WI38 (cell line): ENCODE results near the gene CACNA1I.

Experiments
- H3K4me3 ChIP-seq: 2 replicates; pipeline ENCODE4 v1.5.1; 2011; ENCODE audit warnings: low read depth, mild to moderate bottlenecking, control low read depth, low read length
- CTCF ChIP-seq: IDR thresholded peaks from 2 replicates; pipeline ENCODE4 v1.5.1; 2012; ENCODE audit warnings: low read depth, mild to moderate bottlenecking, control low read depth, low read length

CACNA1I gene

GRCh38 chr22:39690881-39691605 lies 120.5 kb downstream of the CACNA1I start:
- no peak for TF ChIP-seq CTCF

DNA sequence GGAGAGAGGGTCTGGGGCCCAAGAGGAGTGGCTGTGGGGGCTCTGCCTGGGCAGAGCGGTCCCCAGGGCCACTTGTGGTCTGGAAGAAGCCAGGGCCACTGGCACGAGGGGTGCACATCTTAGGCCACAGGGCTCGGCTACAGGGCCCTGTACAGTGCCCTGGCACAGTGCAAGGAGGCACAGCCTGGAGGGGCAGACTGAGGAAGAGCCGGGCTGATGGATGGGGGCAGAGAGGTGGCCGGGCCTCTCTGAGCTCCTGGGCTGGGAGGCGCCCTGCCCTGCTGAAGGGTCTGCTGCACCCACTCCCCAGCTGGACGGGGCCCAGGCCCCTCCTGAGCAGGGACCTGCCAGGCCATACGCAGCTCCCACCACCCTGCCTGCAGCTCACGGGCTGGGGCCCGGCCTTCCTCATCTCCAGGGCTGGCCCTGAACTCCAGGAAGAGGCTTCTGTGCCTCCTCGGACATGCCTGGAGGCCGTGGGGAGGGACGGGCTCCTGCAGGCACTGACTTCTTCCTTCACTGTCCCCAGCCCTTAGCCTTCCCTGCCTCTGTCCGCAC lies 123.5 kb downstream of the CACNA1I start:
- no peak for TF ChIP-seq CTCF
- H3K4me3 ChIP-seq, result no peak overlapping the region

More at GRCh38 chr22:39690881-39691605, 120.5 kb downstream of the CACNA1I start:
- no peak overlapping the region for H3K4me3 ChIP-seq

DNA sequence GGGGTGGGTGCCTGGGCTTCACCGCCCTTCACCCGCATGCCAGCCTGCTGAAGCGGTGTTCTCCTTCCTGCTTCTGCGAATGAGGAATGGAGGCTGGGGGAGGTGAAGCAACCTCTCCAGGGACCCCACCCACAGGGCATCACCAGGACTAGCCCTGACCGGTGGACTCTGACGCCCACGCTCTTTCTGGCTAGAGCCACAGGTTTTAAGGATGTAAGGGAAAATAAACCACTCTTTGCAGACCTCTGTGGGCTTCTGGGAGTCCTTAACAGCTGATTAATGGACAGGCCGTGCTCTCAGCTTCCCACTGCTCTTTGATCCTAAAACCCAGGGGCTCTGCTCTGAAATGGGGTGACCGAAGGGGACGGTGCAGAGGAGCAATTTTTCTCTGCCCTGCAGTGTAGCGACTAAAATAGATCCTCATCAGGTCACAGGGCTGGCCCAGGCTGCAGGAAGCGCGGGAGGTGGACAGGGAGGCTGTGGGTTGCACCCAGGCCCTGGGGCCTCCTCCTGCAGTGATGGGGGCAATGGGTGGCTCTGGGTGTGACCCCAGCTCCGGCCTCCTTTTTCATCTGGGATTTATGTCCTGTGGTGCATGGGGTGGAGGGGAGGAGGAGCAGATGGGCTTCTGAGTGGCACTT lies 127.4 kb downstream of the CACNA1I start:
- TF ChIP-seq CTCF, result no peak
- no peak overlapping the region for H3K4me3 ChIP-seq

DNA sequence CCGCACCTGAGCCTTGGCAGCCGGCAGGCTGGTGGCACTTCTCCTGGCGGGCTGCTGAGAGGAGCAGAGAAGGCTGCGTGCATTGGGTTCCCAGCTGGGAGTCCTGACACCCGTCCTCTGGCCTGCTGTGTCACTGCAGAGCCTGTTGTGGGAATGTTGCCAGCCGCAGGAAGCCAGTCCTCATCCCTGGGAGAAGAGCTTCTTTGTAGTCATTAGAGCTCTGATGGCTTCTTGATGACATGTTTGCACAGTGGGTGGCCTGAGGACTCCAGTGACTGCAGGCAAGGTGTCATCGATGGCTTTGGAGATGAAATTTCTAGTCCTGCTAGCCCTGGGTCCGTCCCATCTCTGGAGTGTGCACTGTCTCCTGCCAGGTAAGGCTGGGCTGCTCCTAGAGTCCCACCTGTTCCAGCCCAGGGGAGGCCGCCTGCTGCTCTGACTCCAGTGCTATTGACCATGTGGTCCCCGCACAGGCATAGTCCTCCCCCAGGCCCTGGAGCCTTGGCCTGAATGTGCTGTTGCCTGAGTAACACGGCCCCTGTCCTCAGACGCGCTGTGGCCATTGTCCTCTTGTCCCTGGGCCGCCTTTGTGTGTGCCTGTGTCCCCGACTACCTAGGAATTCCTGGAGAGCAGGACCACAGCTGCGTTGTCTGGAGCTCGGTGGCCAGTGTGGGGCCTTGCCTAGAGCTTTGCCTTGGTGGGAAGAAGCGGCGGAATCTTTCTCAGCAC lies 129.2 kb downstream of the CACNA1I start:
- TF ChIP-seq CTCF, result no peak
- H3K4me3 ChIP-seq, result no peak overlapping the region

DNA sequence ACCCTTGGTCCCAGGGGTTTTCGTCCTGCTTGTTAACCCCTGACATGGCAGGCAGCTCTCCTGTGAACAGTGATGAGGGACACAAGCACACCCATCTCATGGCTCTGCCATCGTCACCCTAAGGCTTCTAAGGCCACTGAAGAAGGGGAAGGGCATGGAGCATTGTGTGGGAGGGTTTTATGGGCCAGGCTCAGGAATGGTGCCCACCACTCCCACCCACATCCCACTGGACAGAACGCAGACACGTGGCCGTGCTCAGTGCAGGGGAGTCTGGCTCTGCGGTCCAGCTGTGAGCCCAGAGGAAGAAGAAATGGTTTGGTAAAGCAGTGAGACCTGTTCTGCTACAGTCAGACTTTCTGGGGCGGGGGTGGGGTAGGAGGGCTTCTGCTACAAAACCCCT lies 130.0 kb downstream of the CACNA1I start:
- no peak for TF ChIP-seq CTCF
- H3K4me3 ChIP-seq, result no peak overlapping the region

- no peak overlapping the region for H3K4me3 ChIP-seq
- TF ChIP-seq CTCF, result no peak
Measured at GRCh38 chr22:39703091-39703490, 132.5 kb downstream of the CACNA1I start.
